ENCODE results near the gene FAM76A.
"Not testable (repeated sequence)": the region's sequence is repeated elsewhere in the genome, so short reads cannot be mapped to it uniquely, and the experiment has no call there.

Gene FAM76A

DNA sequence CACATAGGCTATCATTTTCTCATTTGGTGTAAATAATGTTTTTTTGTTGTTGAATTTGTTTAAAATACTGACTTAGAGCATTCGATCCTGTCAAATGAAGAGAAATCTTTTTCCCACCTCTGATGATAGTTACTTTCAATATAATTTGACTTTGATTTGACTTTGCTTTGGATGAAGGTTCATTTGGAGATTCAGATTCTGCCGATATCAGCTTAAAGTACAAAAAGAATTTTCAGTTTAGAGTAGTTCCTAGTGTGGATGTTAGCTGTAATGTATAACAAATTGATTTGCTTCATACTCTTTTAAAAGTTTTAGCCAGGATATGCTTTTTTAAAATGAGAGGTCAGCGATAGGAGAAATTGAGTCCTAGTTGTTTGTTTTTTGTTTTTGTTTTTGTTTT is 57.2 kb downstream of the FAM76A start:
- no peak for DNase-seq

DNA sequence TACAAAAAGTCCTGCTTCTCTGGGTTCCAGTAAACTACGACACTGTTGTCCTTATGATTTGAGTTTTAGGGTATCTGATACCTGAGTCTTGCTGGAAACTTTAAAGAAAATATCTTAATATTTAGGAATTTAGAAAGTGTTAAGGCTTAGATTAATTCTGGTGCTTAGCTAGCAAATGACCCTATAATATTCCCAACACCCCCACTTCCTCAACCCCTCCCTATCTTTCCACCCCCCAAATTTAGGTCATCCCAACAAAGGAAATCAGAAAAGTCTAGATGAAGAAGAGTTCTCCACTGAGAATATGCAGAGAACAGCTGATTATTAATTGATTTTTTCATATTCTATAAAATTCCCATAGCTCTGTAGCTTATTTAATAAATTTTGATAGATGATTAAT is 58.9 kb downstream of the FAM76A start:
- no peak for DNase-seq

DNA sequence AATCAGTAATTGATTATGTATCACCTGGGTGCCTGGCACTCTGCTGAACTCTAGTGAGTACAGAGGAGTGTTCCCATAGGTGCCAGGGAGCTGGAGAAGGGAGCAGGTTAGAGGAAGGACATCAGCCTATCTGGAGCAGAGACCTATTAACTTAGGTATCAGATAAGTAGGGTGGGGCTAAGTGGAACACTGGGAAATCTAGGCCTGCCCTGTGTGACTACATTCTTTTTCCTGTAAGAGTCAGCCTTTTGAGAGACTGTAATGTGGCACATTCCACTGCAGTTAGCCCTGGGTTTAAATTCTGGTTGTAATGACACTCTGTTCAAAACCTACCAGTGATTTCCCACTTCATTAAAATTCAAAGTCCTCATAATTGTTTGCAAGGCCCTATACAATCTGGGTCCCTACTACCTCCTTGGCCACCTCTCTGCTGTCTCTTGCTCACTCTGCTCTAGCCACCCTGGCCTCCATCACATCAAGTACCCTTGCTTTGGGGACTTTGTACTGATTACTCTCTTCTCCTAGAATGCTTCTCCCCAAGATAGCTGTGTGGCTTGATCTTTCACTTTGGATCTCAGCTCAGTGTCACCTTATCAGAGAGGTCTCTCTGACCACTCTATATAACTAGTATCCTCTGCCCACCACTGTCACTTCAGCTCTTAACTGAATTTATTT is 60.2 kb downstream of the FAM76A start:
- DNase-seq: no peak

DNA sequence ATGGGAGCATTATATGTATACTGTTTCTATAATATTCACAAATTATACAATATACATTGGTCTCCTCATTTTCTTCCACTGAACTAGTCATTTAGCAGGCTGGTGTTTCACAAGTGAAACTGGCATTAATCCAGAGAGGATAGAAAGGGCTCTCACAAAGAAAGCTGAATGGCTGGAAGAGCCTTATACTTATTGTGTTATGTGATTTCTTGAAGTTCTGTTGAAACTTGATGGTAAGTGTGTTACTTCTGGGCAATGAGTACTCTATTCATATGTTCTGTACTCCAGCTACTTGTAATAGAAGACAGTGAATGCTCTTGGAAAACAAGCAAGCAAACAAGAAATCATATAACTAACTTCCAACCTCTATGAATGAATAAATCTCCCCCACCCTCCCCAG is 62.1 kb downstream of the FAM76A start:
- DNase-seq: no peak

DNA sequence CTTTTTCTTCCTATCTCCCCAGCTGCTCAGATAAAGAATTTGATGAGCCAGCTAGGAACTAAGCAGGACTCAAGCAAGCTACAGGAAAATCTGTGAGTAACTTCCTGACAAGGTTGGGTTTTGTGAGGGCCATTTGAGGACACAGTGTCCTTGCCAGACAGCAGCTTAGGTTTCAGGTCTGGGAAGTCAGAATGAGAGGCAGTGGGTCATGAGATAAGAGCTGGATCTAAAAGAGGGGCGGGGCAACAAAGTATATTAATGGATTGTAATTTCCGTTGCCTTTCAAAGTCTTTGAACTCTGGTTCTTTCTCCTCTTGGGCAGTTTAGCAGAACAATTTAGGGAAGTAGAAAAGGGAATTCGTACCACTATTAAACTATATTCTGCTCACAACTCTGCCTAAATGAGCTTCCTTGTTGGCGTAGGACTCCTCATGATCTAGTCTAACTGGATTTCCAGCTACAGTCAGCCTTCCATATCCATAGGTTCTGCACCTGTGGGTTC is 63.8 kb downstream of the FAM76A start:
- peak; percentile 39 for DNase-seq

DNA sequence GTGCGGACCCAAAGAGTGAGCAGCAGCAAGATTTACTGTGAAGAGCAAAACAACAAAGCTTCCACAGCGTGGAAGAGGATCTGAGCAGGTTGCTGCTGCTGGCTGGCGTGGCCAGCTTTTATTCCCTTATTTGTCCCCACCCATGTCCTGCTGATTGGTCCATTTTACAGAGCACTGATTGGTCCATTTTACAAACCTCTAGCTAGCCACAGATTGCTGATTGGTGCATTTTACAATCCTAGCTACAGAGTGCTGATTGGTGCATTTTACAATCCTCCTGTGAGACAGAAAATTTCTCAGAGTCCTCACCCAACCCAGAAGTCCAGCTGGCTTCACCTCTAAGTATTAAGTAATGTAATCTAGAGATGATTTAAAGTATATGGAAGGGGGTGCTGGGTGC is 64.5 kb downstream of the FAM76A start:
- DNase-seq: not testable (repeated sequence)

DNA sequence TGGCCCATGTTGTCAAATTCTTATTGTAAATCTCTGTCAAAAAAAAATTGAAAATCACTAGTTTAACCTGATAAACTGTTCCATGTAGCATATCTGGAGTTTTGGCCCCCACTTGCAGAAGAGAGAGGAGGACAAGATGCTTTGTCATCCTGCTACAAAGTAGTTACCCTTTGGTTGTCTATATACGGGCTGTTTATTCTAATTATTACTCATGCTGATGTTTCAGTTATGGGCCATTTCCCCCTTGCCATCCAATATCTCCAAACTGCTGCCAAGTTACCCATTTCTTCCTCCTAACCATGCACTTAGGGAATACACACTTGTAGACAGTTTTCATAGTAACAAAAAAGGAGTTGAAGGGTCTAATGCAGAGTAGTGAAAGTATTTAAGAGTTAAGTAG is 69.8 kb downstream of the FAM76A start:
- DNase-seq: no peak

DNA sequence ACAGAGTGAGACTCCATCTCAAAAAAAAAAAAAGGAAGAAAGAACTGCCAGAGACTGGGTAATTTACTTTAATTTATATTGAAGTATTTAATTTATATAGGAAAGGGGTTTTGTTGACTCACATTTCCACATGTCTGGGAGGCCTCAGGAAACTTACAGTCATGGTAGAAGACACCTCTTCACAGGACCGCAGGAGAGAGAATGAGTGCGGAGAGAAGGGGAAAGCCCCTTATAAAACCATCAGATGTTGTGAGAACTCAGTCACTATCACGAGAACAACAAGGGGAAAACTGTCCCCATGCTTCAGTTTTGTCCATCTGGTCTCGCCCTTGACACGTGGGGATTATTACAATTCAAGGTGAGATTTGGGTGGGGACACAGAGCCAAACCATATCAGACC is 79.0 kb downstream of the FAM76A start:
- no peak for DNase-seq

DNA sequence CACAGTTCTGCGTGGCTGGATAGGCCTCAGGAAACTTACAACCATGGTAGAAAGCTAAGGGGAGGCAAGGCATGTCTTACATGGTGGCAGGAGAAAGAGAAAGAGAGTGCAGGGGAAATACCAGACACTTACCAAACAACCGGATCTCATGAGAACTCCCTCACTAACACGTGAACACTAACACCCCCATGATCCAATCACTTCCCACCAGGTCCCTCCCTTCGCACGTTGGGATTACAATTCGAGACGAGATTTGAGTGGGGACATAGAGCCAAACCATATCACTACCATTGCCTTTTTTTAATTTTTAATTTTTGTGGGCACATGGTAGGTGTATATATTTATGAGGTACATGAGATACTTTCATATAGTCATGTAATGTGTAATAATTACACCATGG is 81.0 kb downstream of the FAM76A start:
- no peak for DNase-seq

DNA sequence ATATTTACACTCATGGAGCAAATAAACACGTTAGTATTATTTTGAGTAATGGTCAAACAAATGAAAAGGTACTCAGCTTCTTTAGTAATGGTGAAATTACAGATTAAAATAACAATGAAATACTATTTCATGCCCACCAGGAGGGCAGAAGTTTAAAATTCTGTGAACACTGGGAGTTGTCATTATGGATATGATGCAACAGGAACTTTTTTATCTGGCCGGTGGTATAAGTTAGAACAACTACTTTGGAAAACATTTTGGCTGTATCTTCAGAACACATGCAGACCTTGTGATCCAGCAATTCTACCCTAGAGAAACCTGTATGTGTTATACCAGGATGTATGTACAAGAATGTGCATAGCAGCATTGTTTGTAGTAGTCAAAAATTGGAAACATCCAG is 81.6 kb downstream of the FAM76A start:
- DNase-seq: no peak

DNA sequence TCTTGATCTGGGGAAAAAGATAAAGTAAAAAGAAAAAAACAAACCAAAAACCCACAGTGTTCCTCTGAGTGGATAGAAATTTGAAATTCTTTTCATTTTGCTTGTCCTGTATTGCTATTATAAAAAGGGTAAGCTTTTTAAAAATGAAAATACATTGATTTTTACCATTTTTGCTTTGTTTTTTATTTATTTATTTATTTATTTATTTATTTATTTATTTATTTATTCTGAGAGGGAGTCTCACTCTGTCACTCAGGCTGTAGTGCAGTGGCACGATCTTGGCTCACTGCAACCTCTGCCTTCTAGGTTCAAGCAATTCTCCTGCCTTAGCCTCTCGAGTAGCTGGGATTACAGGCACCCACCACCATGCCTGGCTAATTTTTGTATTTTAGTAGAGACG is 82.4 kb downstream of the FAM76A start:
- not testable (repeated sequence) for DNase-seq

DNA sequence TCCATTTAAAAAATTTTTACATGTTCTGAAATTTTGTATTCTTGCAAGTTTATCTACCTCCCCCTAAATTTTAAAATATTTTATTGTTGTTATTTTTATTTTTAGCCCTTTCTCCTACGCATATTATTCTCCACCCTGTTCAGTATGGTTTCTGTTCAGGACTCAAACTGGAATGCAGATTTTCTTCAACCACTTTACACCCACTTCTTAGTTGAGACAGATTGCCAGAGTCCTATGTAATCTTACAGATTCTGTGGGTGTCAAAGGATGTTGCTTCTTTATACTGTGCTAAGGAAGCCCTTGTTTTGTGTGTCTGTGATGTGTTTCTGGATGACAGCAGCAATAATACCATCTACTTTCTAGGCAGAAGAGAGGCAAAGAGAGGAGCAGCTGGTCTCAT is 84.1 kb downstream of the FAM76A start:
- DNase-seq: no peak

DNA sequence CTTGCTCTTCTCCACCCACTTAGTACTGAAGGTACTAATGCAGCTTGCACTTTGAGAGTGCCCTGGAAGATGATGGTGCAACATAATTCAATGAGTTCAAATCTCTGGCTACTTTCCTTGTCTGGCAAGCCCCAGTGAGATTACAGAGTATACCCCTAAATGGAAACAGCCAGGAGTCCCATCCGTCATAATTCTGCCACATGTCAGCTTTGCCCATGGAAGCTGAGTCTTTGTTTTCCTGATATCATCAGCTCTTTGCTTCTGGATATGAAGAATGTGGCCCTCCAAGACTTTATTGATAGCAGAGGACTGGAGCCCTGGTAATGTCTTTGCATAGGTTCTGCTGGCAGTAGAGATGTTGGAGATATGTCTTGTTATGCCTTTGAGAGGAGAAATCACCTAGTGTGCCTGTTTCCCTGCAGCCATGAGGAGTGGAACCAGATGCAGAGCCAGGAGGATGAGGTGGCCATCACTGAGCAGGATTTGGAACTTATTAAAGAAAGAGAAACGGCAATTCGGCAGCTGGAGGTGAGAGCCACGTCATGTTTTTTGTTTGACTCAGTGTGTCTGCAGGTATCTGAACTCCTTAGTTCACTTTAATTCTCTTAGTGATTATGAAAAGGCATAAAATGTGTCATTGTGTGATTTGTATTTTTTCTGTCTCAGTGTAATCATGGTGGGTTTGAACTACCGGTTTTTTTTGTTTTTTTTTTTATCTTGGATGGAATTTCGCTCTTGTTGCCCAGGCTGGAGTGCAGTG is 86.2 kb downstream of the FAM76A start:
- no peak for DNase-seq
